Subcutaneous adipose tissue (tissue), 4 donors: Measurements from ENCODE around the gene UBR3. TPM values are rescaled to one million over a fixed set of nuclear protein-coding genes. Genes with fewer than 3 reads are reported as not detected.

Experiments
- CTCF ChIP-seq: fragments of 450-650 bp; IDR thresholded peaks from one replicate; pipeline ENCODE4 v1.5.1; 2016; ENCODE audit warnings: low read depth, mild to moderate bottlenecking, control low read depth, antibody characterized with exemption, moderate library complexity
- total RNA-seq, 4 donors: library from RNA; depleted of rRNA; stranded (reverse); fragments of >200 nt; gene quantifications; one replicate each; pipeline ENCODE4 v1.1.0, GENCODE V29; 2016

The UBR3 gene
- total RNA-seq, 4 donors from 2014 or later, result 80.7 to 128 (median 101) TPM

- TF ChIP-seq CTCF, result no peak
Measured at GRCh38 chr2:170006587-170007325, 179.5 kb downstream of the UBR3 start.

DNA sequence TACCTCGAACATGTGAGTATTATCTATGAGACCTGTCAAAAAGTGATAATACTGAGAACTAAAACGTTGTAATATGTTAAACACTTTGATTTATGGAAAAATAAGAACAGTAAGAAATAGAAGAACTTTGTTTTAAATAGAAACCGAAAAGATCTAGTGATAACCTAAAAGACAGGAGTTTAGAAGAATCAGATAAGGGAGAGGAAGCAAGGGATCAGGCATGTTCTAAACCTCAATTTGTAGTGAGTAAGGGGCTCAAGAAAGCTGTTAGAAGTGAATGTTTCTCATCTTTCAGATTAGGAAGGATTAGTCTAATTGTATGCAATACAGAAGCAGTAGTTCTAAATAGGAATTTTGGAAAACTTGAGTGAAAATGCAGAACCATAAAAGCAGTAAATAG lies 182.0 kb downstream of the UBR3 start:
- TF ChIP-seq CTCF, result no peak

- TF ChIP-seq CTCF, result no peak
Measured at GRCh38 chr2:170012773-170013172, 185.5 kb downstream of the UBR3 start.

DNA sequence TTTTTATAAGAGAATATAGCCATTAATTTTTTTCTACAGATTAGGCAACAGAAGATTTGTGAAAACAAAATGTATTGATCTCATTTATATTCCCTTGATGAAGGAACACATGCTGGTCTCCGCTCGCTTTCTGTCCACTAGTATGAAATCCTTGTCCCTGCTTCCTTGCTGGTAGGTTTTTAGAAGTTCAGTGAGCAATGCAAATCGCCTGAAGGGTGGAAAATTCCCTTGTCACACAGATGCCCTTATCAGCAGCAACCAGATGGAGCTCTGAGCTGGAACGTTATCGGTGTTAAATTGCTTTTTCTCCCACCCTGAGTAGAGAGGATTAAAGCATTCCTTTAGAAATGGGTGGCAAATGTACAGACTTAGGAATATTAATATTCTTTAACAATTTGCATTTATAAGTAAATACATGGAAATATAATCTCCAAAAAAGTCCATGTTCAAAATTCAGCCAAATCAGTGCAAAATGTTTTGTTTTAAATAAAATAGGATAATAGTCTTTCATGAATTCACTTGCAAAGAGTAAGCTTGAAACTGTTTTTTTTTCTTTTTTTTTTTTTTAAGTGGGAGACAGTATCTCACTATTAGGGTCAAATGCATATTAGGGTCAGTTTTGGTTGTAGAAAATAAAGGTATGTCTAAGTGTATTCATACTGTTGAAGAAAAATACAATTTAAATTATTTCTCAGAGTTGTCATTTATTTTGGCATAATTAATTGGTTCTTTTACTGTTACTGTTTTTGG lies 186.7 kb downstream of the UBR3 start:
- TF ChIP-seq CTCF, result no peak

DNA sequence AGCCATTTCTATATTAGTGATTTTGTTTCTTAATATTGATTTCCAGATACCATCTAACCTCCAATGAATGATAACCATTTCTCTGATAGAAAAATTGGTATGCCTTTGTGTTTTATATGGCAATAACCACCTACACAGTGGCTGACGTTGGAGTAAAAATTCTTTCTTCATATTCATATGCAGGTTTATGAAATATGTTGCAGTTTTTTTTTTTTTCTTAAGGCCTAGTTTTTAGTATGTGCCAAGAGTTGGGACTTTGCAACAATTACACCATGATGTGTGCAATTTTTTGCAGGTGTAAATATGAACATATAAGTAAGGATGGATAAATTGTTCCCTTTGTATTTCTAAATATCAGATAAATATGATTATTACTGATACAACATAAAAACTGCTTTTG lies 187.5 kb downstream of the UBR3 start:
- TF ChIP-seq CTCF, result no peak

- TF ChIP-seq CTCF, result no peak
Measured at GRCh38 chr2:170017860-170018532, 190.7 kb downstream of the UBR3 start.

DNA sequence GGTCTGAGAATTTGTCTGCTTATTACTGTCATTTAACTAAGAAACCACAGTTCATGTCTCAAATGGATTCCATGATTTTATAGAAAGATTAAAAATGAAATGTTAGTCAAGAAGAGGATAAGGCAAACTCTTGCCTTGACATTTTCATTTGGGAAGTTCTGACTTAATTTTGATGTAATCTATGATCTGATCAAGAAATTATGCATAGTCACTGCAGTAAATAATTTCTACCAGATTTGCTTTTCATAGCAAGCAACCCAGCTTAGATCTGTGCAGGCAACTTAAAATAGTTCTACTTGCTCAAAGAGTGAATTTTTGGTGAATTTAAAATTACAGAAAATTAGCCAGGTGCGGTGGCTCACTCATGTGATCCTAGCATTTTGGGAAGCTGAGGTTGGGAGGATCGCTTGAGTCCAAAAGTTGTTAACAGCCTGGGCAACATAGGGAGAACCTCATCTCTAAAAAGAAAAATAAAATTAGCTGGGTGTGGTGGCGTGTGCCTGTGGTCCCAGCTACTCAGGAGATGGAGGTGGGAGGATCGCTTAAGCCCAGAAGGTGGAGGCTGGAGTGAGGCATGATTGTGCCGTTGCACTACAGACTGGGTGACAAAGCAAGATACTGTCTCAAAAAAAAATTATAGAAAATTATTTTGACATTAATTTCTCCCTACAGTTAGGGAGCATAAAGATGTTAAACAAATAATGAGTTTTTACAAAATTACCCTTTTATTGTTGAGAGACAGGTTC lies 192.0 kb downstream of the UBR3 start:
- TF ChIP-seq CTCF, result no peak
